GM18873 (cell line): ENCODE results near the gene FBH1.

ENCODE experiments used
- ATAC-seq: cut with Tn5 transposase; IDR thresholded peaks from one replicate; pipeline ENCODE4 v1.9.1; 2021; ENCODE audit warnings: mild to moderate bottlenecking, moderate library complexity, moderate number of reproducible peaks; ENCODE audit not compliant: unreplicated experiment, low FRiP score

Gene FBH1

DNA sequence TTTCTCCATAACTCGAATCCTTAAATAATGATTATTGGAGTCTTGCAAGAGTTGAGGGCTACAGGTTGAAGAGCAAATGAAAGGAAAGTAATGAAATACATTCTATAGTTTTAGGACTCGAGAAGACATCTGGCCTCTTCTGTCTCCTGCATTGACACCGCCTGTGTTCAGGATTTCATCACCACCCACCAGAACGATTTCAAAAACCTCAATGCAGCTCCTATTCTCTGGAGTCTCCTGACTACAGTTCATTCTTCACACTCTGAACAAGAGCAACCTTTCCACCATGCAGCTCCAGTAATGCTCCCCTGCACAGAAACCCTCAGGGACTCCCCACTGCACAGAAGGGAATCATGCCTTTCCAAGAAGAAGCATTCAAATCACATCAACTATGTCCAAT lies 81.8 kb downstream of the FBH1 start:
- ATAC-seq = no peak

DNA sequence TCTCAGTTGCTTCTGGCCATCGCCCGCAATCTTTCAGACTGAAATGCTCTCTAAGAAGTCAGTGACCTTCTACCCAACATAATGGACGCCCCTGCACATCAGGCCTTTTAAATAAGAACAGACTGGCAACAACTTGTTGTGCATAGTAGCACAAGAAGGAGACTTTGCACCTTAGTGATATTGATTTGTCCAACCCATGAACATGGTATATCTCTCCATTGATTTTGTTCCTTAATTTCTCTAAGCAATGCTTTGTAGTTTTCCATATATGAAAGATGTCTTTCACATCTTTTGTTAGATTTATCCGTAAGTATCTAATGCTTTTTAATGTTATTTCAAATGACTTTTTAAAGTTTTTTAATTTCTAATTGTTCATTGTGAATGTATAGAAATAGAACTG lies 83.0 kb downstream of the FBH1 start:
- ATAC-seq = no peak

- ATAC-seq = peak; percentile 71
Measured at GRCh38 chr10:5975641-5976473, 85.8 kb downstream of the FBH1 start.

GRCh38 chr10:5976512-5977470 lies 86.7 kb downstream of the FBH1 start:
- ATAC-seq = peak; percentile 2

- ATAC-seq = peak; percentile 51
Measured at GRCh38 chr10:5977471-5978229, 87.6 kb downstream of the FBH1 start, which contains the start of gene IL15RA. IL15RA (minus strand) TSS chr10:5977543; CDS start chr10:5977492, 51 bp downstream.

- no peak for ATAC-seq
Measured at GRCh38 chr10:5978230-5978489, 88.1 kb downstream of the FBH1 start.

- ATAC-seq = no peak
Measured at GRCh38 chr10:5981529-5981928, 91.5 kb downstream of the FBH1 start.

GRCh38 chr10:5983774-5984173 lies 93.7 kb downstream of the FBH1 start:
- ATAC-seq = no peak

- ATAC-seq = no peak
Measured at GRCh38 chr10:5985029-5985428, 95.0 kb downstream of the FBH1 start.
